C4-2B (cell line): ENCODE data around the gene ADGRD1.

ENCODE experiments used
- CTCF ChIP-seq: fragments of 450-650 bp; conservative IDR thresholded peaks from 2 replicates; pipeline ENCODE4 v1.5.1; 2017; ENCODE audit warnings: mild to moderate bottlenecking
- ZFX ChIP-seq: fragments of 450-650 bp; IDR thresholded peaks from 2 replicates; pipeline ENCODE4 v1.6.1; 2017

GRCh38 chr12:131038159-131038558 is 84.5 kb downstream of the ADGRD1 start:
- no peak for TF ChIP-seq CTCF
- no peak for TF ChIP-seq ZFX
